Activated T-helper 1 cell treated with anti-CD3 and anti-CD28 coated beads, Interleukin-12 subunit alpha, Interleukin-12 subunit beta, Interleukin-2, Interleukin-4 antibody, amounts not matched to agents 30 ng/mL and 10 ng/mL and 1 ng/mL, durations not matched to agents 14 hours and 24 hours and 36 hours (primary cell): ENCODE data around the gene PLCB1. TPM values are rescaled to one million over a fixed set of nuclear protein-coding genes. Genes with fewer than 3 reads are reported as not detected.

Source experiments
- DNase-seq: peaks from one replicate; pipeline ENCODE4 v3.0.0; 2021; ENCODE audit warnings: low spot score
- H3K27ac Mint-ChIP-seq: one replicate; pipeline ENCODE4 v1.8.0; 2021; ENCODE audit warnings: mild to moderate bottlenecking, mixed read lengths
- H3K27me3 Mint-ChIP-seq: one replicate; pipeline ENCODE4 v1.8.0; 2022; ENCODE audit warnings: mild to moderate bottlenecking, moderate library complexity, mixed read lengths; ENCODE audit not compliant: insufficient read depth
- H3K36me3 Mint-ChIP-seq: one replicate; pipeline ENCODE4 v1.8.0; 2021; ENCODE audit warnings: low read depth, mixed read lengths
- H3K4me1 Mint-ChIP-seq: one replicate; pipeline ENCODE4 v1.8.0; 2021; ENCODE audit warnings: low read depth, mixed read lengths
- H3K4me3 Mint-ChIP-seq: one replicate; pipeline ENCODE4 v1.8.0; 2021; ENCODE audit warnings: mild to moderate bottlenecking, moderate library complexity, mixed read lengths
- H3K9me3 Mint-ChIP-seq: one replicate; pipeline ENCODE4 v1.8.0; 2021; ENCODE audit warnings: mixed read lengths
- intact Hi-C: fragments of 100-400 bp; cut with micrococcal nuclease; formaldehyde crosslinking; loops from one replicate; pipeline ENCODE4 v1.15.1; 2024
- total RNA-seq: library from RNA; stranded (reverse); gene quantifications from 2 replicates; pipeline ENCODE4 v1.2.3, GENCODE V29; 2022

Gene PLCB1
- total RNA-seq, 1 donor from 2014 or later, result 3.2 TPM

- intact Hi-C loops, result no loop called here
- H3K4me1 Mint-ChIP-seq, result no peaks in the 10 kb centered on the region
- H3K27ac Mint-ChIP-seq, result no peak overlapping the region
- H3K27me3 Mint-ChIP-seq, result no peaks in the 10 kb centered on the region
- H3K9me3 Mint-ChIP-seq, result no peaks in the 10 kb centered on the region
- no peak overlapping the region for H3K4me3 Mint-ChIP-seq
- no peaks in the 10 kb centered on the region for H3K36me3 Mint-ChIP-seq
- no peak for DNase-seq
Observed at GRCh38 chr20:8471465-8471864, 339.4 kb downstream of the PLCB1 start.

GRCh38 chr20:8473459-8473858, 341.4 kb downstream of the PLCB1 start:
- Mint-ChIP-seq H3K36me3 (no peaks in the 10 kb centered on the region), H3K27ac (no peak overlapping the region), H3K27me3 (no peaks in the 10 kb centered on the region), H3K9me3 (no peaks in the 10 kb centered on the region), H3K4me3 (no peak overlapping the region), H3K4me1 (no peaks in the 10 kb centered on the region)
- intact Hi-C loops, result no loop called here
- no peak for DNase-seq

GRCh38 chr20:8474027-8474668, 342.1 kb downstream of the PLCB1 start:
- no peak overlapping the region for H3K4me3 Mint-ChIP-seq
- no peak for DNase-seq
- no peaks in the 10 kb centered on the region for H3K9me3 Mint-ChIP-seq
- intact Hi-C loops, result no loop called here
- no peaks in the 10 kb centered on the region for H3K4me1 Mint-ChIP-seq
- H3K36me3 Mint-ChIP-seq, result no peaks in the 10 kb centered on the region
- no peaks in the 10 kb centered on the region for H3K27me3 Mint-ChIP-seq
- H3K27ac Mint-ChIP-seq, result no peak overlapping the region

GRCh38 chr20:8476021-8476420, 344.0 kb downstream of the PLCB1 start:
- Mint-ChIP-seq H3K27me3 (no peaks in the 10 kb centered on the region), H3K27ac (no peak overlapping the region), H3K4me1 (no peaks in the 10 kb centered on the region), H3K4me3 (no peak overlapping the region), H3K9me3 (no peaks in the 10 kb centered on the region), H3K36me3 (no peaks in the 10 kb centered on the region)
- DNase-seq, result no peak
- intact Hi-C loops, result no loop called here

GRCh38 chr20:8480597-8480996, 348.5 kb downstream of the PLCB1 start:
- no peak overlapping the region for H3K4me3 Mint-ChIP-seq
- no peaks in the 10 kb centered on the region for H3K27me3 Mint-ChIP-seq
- H3K4me1 Mint-ChIP-seq, result no peaks in the 10 kb centered on the region
- H3K27ac Mint-ChIP-seq, result no peak overlapping the region
- no peak for DNase-seq
- intact Hi-C loops, result no loop called here
- no peaks in the 10 kb centered on the region for H3K36me3 Mint-ChIP-seq
- no peaks in the 10 kb centered on the region for H3K9me3 Mint-ChIP-seq

- intact Hi-C loops, result no loop called here
- Mint-ChIP-seq H3K27ac (no peak overlapping the region), H3K9me3 (no peaks in the 10 kb centered on the region), H3K4me1 (no peaks in the 10 kb centered on the region), H3K27me3 (no peaks in the 10 kb centered on the region), H3K4me3 (no peak overlapping the region), H3K36me3 (no peaks in the 10 kb centered on the region)
- no peak for DNase-seq
Observed at GRCh38 chr20:8487696-8488095, 355.6 kb downstream of the PLCB1 start.

GRCh38 chr20:8489094-8489883, 357.2 kb downstream of the PLCB1 start:
- H3K36me3 Mint-ChIP-seq, result no peaks in the 10 kb centered on the region

GRCh38 chr20:8490076-8490830, 358.2 kb downstream of the PLCB1 start:
- H3K36me3 Mint-ChIP-seq, result no peaks in the 10 kb centered on the region
- no peak overlapping the region for H3K4me3 Mint-ChIP-seq
- intact Hi-C loops, result no loop called here

More at GRCh38 chr20:8489094-8489883, 357.2 kb downstream of the PLCB1 start:
- Mint-ChIP-seq H3K9me3 (no peaks in the 10 kb centered on the region), H3K4me1 (no peaks in the 10 kb centered on the region), H3K4me3 (no peak overlapping the region), H3K27ac (no peak overlapping the region), H3K27me3 (no peaks in the 10 kb centered on the region)
- intact Hi-C loops, result no loop called here
- no peak for DNase-seq

GRCh38 chr20:8492173-8492572, 360.1 kb downstream of the PLCB1 start:
- no peak for DNase-seq
- no peaks in the 10 kb centered on the region for H3K4me1 Mint-ChIP-seq
- H3K27me3 Mint-ChIP-seq, result no peaks in the 10 kb centered on the region
- H3K9me3 Mint-ChIP-seq, result no peaks in the 10 kb centered on the region
- H3K27ac Mint-ChIP-seq, result no peak overlapping the region
- H3K4me3 Mint-ChIP-seq, result no peak overlapping the region
- intact Hi-C loops, result no loop called here
- H3K36me3 Mint-ChIP-seq, result no peaks in the 10 kb centered on the region

More at GRCh38 chr20:8490076-8490830, 358.2 kb downstream of the PLCB1 start:
- no peaks in the 10 kb centered on the region for H3K4me1 Mint-ChIP-seq
- no peak for DNase-seq
- no peaks in the 10 kb centered on the region for H3K27me3 Mint-ChIP-seq
- no peaks in the 10 kb centered on the region for H3K9me3 Mint-ChIP-seq
- no peak overlapping the region for H3K27ac Mint-ChIP-seq

- H3K4me1 Mint-ChIP-seq, result no peaks in the 10 kb centered on the region
- DNase-seq, result no peak
- H3K27ac Mint-ChIP-seq, result no peak overlapping the region
- H3K27me3 Mint-ChIP-seq, result no peaks in the 10 kb centered on the region
- H3K9me3 Mint-ChIP-seq, result no peaks in the 10 kb centered on the region
- H3K4me3 Mint-ChIP-seq, result no peak overlapping the region
- no peaks in the 10 kb centered on the region for H3K36me3 Mint-ChIP-seq
- intact Hi-C loops, result no loop called here
Observed at GRCh38 chr20:8498571-8498970, 366.5 kb downstream of the PLCB1 start.

- Mint-ChIP-seq H3K9me3 (no peaks in the 10 kb centered on the region), H3K36me3 (no peaks in the 10 kb centered on the region), H3K4me3 (no peak overlapping the region), H3K27ac (no peak overlapping the region), H3K27me3 (no peaks in the 10 kb centered on the region), H3K4me1 (no peaks in the 10 kb centered on the region)
- no peak for DNase-seq
- intact Hi-C loops, result no loop called here
Observed at GRCh38 chr20:8504030-8504429, 372.0 kb downstream of the PLCB1 start.

GRCh38 chr20:8505476-8506200, 373.6 kb downstream of the PLCB1 start:
- no peaks in the 10 kb centered on the region for H3K9me3 Mint-ChIP-seq
- H3K36me3 Mint-ChIP-seq, result no peaks in the 10 kb centered on the region
- intact Hi-C loops, result no loop called here
- no peak for DNase-seq
- H3K4me1 Mint-ChIP-seq, result no peaks in the 10 kb centered on the region
- no peak overlapping the region for H3K4me3 Mint-ChIP-seq
- no peaks in the 10 kb centered on the region for H3K27me3 Mint-ChIP-seq
- no peak overlapping the region for H3K27ac Mint-ChIP-seq
